ENCODE data around the gene PTX4. TPM values are rescaled to one million over a fixed set of nuclear protein-coding genes. Genes with fewer than 3 reads are reported as not detected.
A peak's percentile ranks its signal among the peaks of the same experiment; 100 is the strongest.

The PTX4 gene
- total and polyA plus RNA-seq, 9 of the 15 experiments (the other 6 are each of a cell fraction or from before 2014, with no cell fraction given), result 0.11 TPM; not detected in 8

GRCh38 chr16:1442697-1443096, 46.0 kb downstream of the PTX4 start:
- Histone ChIP-seq H3K4me3 (no peak overlapping the region), H3K9me1 (ENCODE audit: control insufficient read depth, insufficient read depth, low read length) (no peaks in the 10 kb centered on the region), H3K9me3 (replicated peaks; ENCODE audit: control insufficient read depth, insufficient read depth, low read depth, low read length) (no peaks in the 10 kb centered on the region), H3K79me2 (ENCODE audit: control insufficient read depth, insufficient read depth, low read length) (no peaks in the 10 kb centered on the region), H3K9ac (ENCODE audit: insufficient read depth in 1 of 2, low read depth in 2 of 2, low read length in 2 of 2) (no peak overlapping the region), H3K4me2 (ENCODE audit: insufficient read depth, low read length) (no peak overlapping the region), H3K27ac (ENCODE audit: extremely low read depth, low read depth, low read length) (no peak overlapping the region), H4K20me1 (replicated peaks; ENCODE audit: control insufficient read depth, insufficient read depth, low read length) (no peaks in the 10 kb centered on the region), H3K4me1 (replicated peaks in 1 of 2; ENCODE audit: control insufficient read depth in 2 of 2, insufficient read depth in 2 of 2, low read length in 2 of 2) (peaks cover 0 to 65% of the 10 kb centered on the region in 2 experiments; a peak in 2 of 5 replicates), H3K36me3 (ENCODE audit: control insufficient read depth, insufficient read depth, low read length) (peaks cover 19% of the 10 kb centered on the region; the same call in 1 of the 3 replicates), H2AFZ (ENCODE audit: low read depth, low read length) (no peak overlapping the region), H3K27me3 (ENCODE audit: control insufficient read depth in 2 of 2, insufficient read depth in 2 of 2, low read length in 2 of 2) (no peaks in the 10 kb centered on the region)
- DNase-seq (ENCODE audit: extremely low read depth in 1 of 4, low spot score in 3 of 4) (no peak), ATAC-seq (no peak), FAIRE-seq (no peak)
- ChIA-PET CTCF (ENCODE audit: low intra/inter-chr PET ratio) (no interaction called here), POLR2A (interaction anchor here (0.7 to 2.2 kb wide), 5 partner anchors 10 to 107 kb away, joined by 3 to 9 read pairs (median 3); no protein-coding TSS in a partner anchor)
- WGBS (ENCODE audit: insufficient coverage, low coverage, missing lambda C conversion rate), result 52% methylated on average over 17 of the region's 24 CpGs
- in situ Hi-C loops (cut with MboI), result no loop called here
- TF ChIP-seq CHD1 (IDR thresholded peaks at IDR 0.05; ENCODE audit: low read length), result no peak
- no peak for TF ChIP-seq ZNF3 (CRISPR knock-in tag; IDR thresholded peaks at IDR 0.05)
- no peak for TF ChIP-seq ZNF79 (CRISPR knock-in tag; IDR thresholded peaks at IDR 0.05; ENCODE audit: low read depth)
- TF ChIP-seq HMGN3 (IDR thresholded peaks at IDR 0.05; ENCODE audit: borderline replicate concordance, extremely low read depth, insufficient read length, low read depth, low read length), result no peak
- TF ChIP-seq ZNF584 (CRISPR knock-in tag; IDR thresholded peaks at IDR 0.05; ENCODE audit: low read depth), result no peak
- intact Hi-C loops (cut with micrococcal nuclease), result no loop called here
- BruUV-seq (replicated peaks), result no TSS peak

GRCh38 chr16:1441391-1441829, 47.3 kb downstream of the PTX4 start:
- Histone ChIP-seq H3K9me1 (ENCODE audit: control insufficient read depth, insufficient read depth, low read length) (no peaks in the 10 kb centered on the region), H2AFZ (ENCODE audit: low read depth, low read length) (peak overlapping the region; percentile 52; the same call in 1 of the 2 replicates), H3K9ac (ENCODE audit: insufficient read depth in 1 of 2, low read depth in 2 of 2, low read length in 2 of 2) (peak overlapping the region in 1 of 2 experiments; percentile 80; a peak in 2 of 4 replicates), H3K36me3 (ENCODE audit: control insufficient read depth, insufficient read depth, low read length) (peaks cover 9% of the 10 kb centered on the region; the same call in 1 of the 3 replicates), H3K4me2 (ENCODE audit: insufficient read depth, low read length) (no peak overlapping the region), H3K9me3 (replicated peaks; ENCODE audit: control insufficient read depth, insufficient read depth, low read depth, low read length) (no peaks in the 10 kb centered on the region), H3K27ac (ENCODE audit: extremely low read depth, low read depth, low read length) (no peak overlapping the region), H3K4me3 (no peak overlapping the region), H3K4me1 (replicated peaks in 1 of 2; ENCODE audit: control insufficient read depth in 2 of 2, insufficient read depth in 2 of 2, low read length in 2 of 2) (peaks cover 0 to 73% of the 10 kb centered on the region in 2 experiments; a peak in 3 of 5 replicates), H4K20me1 (replicated peaks; ENCODE audit: control insufficient read depth, insufficient read depth, low read length) (no peaks in the 10 kb centered on the region), H3K79me2 (ENCODE audit: control insufficient read depth, insufficient read depth, low read length) (no peaks in the 10 kb centered on the region), H3K27me3 (ENCODE audit: control insufficient read depth in 2 of 2, insufficient read depth in 2 of 2, low read length in 2 of 2) (no peaks in the 10 kb centered on the region)
- POLR2A ChIA-PET, result interaction anchor here (1.0 to 1.2 kb wide), 3 partner anchors 8 to 21 kb away, joined by 3 read pairs; partner anchors contain the start of gene UQCC4
- peak in 1 of 4 experiments; percentile 49 for DNase-seq (ENCODE audit: extremely low read depth in 1 of 4, low spot score in 3 of 4)
- no peak for ATAC-seq
- FAIRE-seq, result no peak
- WGBS (ENCODE audit: insufficient coverage, low coverage, missing lambda C conversion rate), result 44% methylated on average over 14 of the region's 22 CpGs
- CTCF ChIA-PET (ENCODE audit: low intra/inter-chr PET ratio), result no interaction called here
- in situ Hi-C loops (cut with MboI), result no loop called here
- no TSS peak for BruUV-seq (replicated peaks)
- intact Hi-C loops (cut with micrococcal nuclease), result no loop called here
- TF ChIP-seq E4F1 (CRISPR knock-in tag; IDR thresholded peaks at IDR 0.05; ENCODE audit: borderline replicate concordance), result no peak
- no peak for TF ChIP-seq IRF2 (CRISPR knock-in tag; IDR thresholded peaks at IDR 0.05)
- TF ChIP-seq PRMT5 (CRISPR knock-in tag; IDR thresholded peaks at IDR 0.05), result no peak
- TF ChIP-seq SNRNP70 (optimal IDR thresholded peaks at IDR 0.05; ENCODE audit: low read depth, low read length), result no peak
- no peak for TF ChIP-seq ZNF584 (CRISPR knock-in tag; IDR thresholded peaks at IDR 0.05; ENCODE audit: low read depth)
- TF ChIP-seq WHSC1 (IDR thresholded peaks at IDR 0.05; ENCODE audit: low read length), result no peak
- no peak for TF ChIP-seq ZNF354B (CRISPR knock-in tag; IDR thresholded peaks at IDR 0.05)
- TF ChIP-seq HNRNPLL (IDR thresholded peaks at IDR 0.05; ENCODE audit: low read depth, low read length, poor library complexity, severe bottlenecking), result no peak
- no peak for TF ChIP-seq SIN3B (IDR thresholded peaks at IDR 0.05; ENCODE audit: low read depth)
- no peak for TF ChIP-seq SAFB (IDR thresholded peaks at IDR 0.05; ENCODE audit: borderline replicate concordance, low read depth, low read length)
- TF ChIP-seq ZNF785 (CRISPR knock-in tag; IDR thresholded peaks at IDR 0.05), result no peak
